22Rv1 (cell line): ENCODE data around the gene GNG14.

ENCODE experiments used
- H3K27ac ChIP-seq: fragments of 450-650 bp; 2 replicates; pipeline ENCODE4 v1.5.1; 2017
- CTCF ChIP-seq: fragments of 450-650 bp; IDR thresholded peaks from 2 replicates; pipeline ENCODE4 v1.5.1; 2017; ENCODE audit warnings: mild to moderate bottlenecking
- ZFX ChIP-seq: fragments of 450-650 bp; IDR thresholded peaks from 2 replicates; pipeline ENCODE4 v1.6.1; 2017; ENCODE audit warnings: antibody characterized with exemption, borderline replicate concordance

Gene GNG14

GRCh38 chr19:12698138-12698537, 10.3 kb downstream of the GNG14 start:
- peak overlapping the region; percentile 22; the same call in 1 of the 2 replicates for H3K27ac ChIP-seq
- TF ChIP-seq CTCF: no peak
- no peak for TF ChIP-seq ZFX

- TF ChIP-seq ZFX (no peak), CTCF (no peak)
- no peak overlapping the region for H3K27ac ChIP-seq
These were observed 13.9 kb downstream of the GNG14 start for GRCh38 chr19:12701596-12702282.

- no peak overlapping the region for H3K27ac ChIP-seq
- no peak for TF ChIP-seq CTCF
- no peak for TF ChIP-seq ZFX
These were observed 15.2 kb downstream of the GNG14 start for GRCh38 chr19:12703046-12703445.

GRCh38 chr19:12705169-12705568, 17.4 kb downstream of the GNG14 start:
- no peak overlapping the region for H3K27ac ChIP-seq
- TF ChIP-seq CTCF (no peak), ZFX (no peak)

- no peak for TF ChIP-seq CTCF
- TF ChIP-seq ZFX: no peak
- H3K27ac ChIP-seq: no peak overlapping the region
These were observed 18.0 kb downstream of the GNG14 start for GRCh38 chr19:12705654-12706331.

- TF ChIP-seq ZFX (no peak), CTCF (no peak)
- H3K27ac ChIP-seq: no peak overlapping the region
These were observed 18.5 kb downstream of the GNG14 start for GRCh38 chr19:12706332-12706718.

GRCh38 chr19:12708641-12709040, 20.8 kb downstream of the GNG14 start:
- H3K27ac ChIP-seq: no peak overlapping the region
- TF ChIP-seq ZFX (no peak), CTCF (no peak)
